ENCODE results near the gene LMAN2. TPM values are rescaled to one million over a fixed set of nuclear protein-coding genes. Genes with fewer than 3 reads are reported as not detected.
A peak's percentile ranks its signal among the peaks of the same experiment; 100 is the strongest.

LMAN2 gene
- total and polyA plus RNA-seq, 12 donors: 46.3 to 215 (median 56.3) TPM

- Histone ChIP-seq H3K4me1 (peaks cover 22 to 74% (median 59%) of the 10 kb centered on the region in 9 donors), H3K27ac (no peak overlapping the region)
- intact Hi-C loops (cut with DNase I): loop anchor here in 1 of 10 donors (10.0 kb wide), 1 partner anchor 183 kb away; no protein-coding TSS in a partner anchor
Measured at GRCh38 chr5:177297922-177298321, 53.5 kb downstream of the LMAN2 start.

GRCh38 chr5:177296581-177296980, 54.9 kb downstream of the LMAN2 start:
- Histone ChIP-seq H3K27me3 (no peaks in the 10 kb centered on the region), H3K36me3 (peaks cover 0 to 73% (median 38%) of the 10 kb centered on the region in 9 donors), H3K4me3 (no peak overlapping the region), H3K4me1 (peaks cover 19 to 60% (median 46%) of the 10 kb centered on the region in 9 donors), H3K27ac (peak overlapping the region in 5 of 10 donors; percentile 7 to 78 (median 58)), H3K9me3 (no peaks in the 10 kb centered on the region)
- DNase-seq (no peak), ATAC-seq (peak in 4 of 8 donors; percentile 10 to 47 (median 35))
- WGBS, 2 donors: 30 to 31% methylated on average over 4 of the region's 4 CpGs
- TF ChIP-seq, protein P1, sequence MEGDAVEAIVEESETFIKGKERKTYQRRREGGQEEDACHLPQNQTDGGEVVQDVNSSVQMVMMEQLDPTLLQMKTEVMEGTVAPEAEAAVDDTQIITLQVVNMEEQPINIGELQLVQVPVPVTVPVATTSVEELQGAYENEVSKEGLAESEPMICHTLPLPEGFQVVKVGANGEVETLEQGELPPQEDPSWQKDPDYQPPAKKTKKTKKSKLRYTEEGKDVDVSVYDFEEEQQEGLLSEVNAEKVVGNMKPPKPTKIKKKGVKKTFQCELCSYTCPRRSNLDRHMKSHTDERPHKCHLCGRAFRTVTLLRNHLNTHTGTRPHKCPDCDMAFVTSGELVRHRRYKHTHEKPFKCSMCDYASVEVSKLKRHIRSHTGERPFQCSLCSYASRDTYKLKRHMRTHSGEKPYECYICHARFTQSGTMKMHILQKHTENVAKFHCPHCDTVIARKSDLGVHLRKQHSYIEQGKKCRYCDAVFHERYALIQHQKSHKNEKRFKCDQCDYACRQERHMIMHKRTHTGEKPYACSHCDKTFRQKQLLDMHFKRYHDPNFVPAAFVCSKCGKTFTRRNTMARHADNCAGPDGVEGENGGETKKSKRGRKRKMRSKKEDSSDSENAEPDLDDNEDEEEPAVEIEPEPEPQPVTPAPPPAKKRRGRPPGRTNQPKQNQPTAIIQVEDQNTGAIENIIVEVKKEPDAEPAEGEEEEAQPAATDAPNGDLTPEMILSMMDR (IDR thresholded peaks at IDR 0.05): no peak
- intact Hi-C loops (cut with DNase I): loop anchor here in 1 of 10 donors (10.0 kb wide), 1 partner anchor 182 kb away; no protein-coding TSS in a partner anchor

More at GRCh38 chr5:177297922-177298321, 53.5 kb downstream of the LMAN2 start:
- TF ChIP-seq, protein P1 (IDR thresholded peaks at IDR 0.05): no peak
- ATAC-seq (no peak), DNase-seq (no peak)
- H3K36me3 ChIP-seq: peaks cover 0 to 65% (median 24%) of the 10 kb centered on the region in 9 donors
- no peaks in the 10 kb centered on the region for H3K9me3 ChIP-seq
- H3K27me3 ChIP-seq: no peaks in the 10 kb centered on the region
- H3K4me3 ChIP-seq: no peak overlapping the region
- 83 to 93% methylated on average over 2 of the region's 2 CpGs for WGBS, 2 donors

DNA sequence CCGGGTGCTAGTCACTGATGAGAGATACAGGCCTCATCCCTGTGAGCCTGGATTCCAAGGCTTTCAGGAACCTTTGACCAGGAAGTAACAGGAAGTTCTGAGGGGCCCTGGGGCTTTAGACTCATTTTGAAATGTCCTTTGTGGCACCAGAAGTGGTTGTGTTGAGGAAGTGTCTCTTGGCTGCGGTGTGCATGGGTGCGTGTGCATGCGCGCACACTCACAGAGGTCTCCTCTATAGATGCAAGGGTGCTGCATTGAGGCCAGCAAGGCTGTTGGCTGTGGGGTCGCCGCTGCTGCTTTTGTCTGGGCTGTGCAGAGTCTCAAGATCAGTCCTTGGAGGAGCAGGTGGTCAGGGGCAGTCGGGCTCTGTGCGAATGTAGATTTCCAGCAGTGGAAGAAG, 55.5 kb downstream of the LMAN2 start:
- WGBS, 2 donors: 77 to 82% methylated on average over 9 of the region's 9 CpGs
- Histone ChIP-seq H3K4me1 (peaks cover 15 to 54% (median 39%) of the 10 kb centered on the region in 9 donors), H3K27me3 (no peaks in the 10 kb centered on the region), H3K9me3 (no peaks in the 10 kb centered on the region), H3K27ac (peak overlapping the region in 5 of 10 donors; percentile 7 to 78 (median 58)), H3K4me3 (no peak overlapping the region), H3K36me3 (peaks cover 0 to 77% (median 40%) of the 10 kb centered on the region in 9 donors)
- ATAC-seq (no peak), DNase-seq (no peak)
- intact Hi-C loops (cut with DNase I): loop anchor here in 1 of 10 donors (10.0 kb wide), 1 partner anchor 181 kb away; no protein-coding TSS in a partner anchor
- TF ChIP-seq, protein P1 (IDR thresholded peaks at IDR 0.05): no peak

GRCh38 chr5:177294632-177295031, 56.8 kb downstream of the LMAN2 start:
- ATAC-seq: peak in 5 of 8 donors; percentile 22 to 80 (median 77)
- no peaks in the 10 kb centered on the region for H3K27me3 ChIP-seq
- peak overlapping the region in 2 of 10 donors; percentile 7 to 17 for H3K27ac ChIP-seq
- DNase-seq: no peak
- no peak overlapping the region for H3K4me3 ChIP-seq
- intact Hi-C loops (cut with DNase I): loop anchor here in 1 of 10 donors (10.0 kb wide), 1 partner anchor 180 kb away; no protein-coding TSS in a partner anchor
- H3K9me3 ChIP-seq: no peaks in the 10 kb centered on the region
- peaks cover 10 to 41% (median 26%) of the 10 kb centered on the region in 9 donors for H3K4me1 ChIP-seq
- peaks cover 0 to 90% (median 40%) of the 10 kb centered on the region in 9 donors for H3K36me3 ChIP-seq
- TF ChIP-seq, protein P1 (IDR thresholded peaks at IDR 0.05): no peak
- WGBS, 2 donors: 48 to 76% methylated on average over 3 of the region's 3 CpGs
